HG03469 (cell line): ENCODE results near the gene PDYN.
"Not testable (repeated sequence)": the region's sequence is repeated elsewhere in the genome, so short reads cannot be mapped to it uniquely, and the experiment has no call there.

Experiments
- ATAC-seq: cut with Tn5 transposase; IDR thresholded peaks from one replicate; pipeline ENCODE4 v1.9.1; 2021; ENCODE audit warnings: mild to moderate bottlenecking, moderate library complexity, moderate number of reproducible peaks; ENCODE audit not compliant: unreplicated experiment

Gene PDYN

DNA sequence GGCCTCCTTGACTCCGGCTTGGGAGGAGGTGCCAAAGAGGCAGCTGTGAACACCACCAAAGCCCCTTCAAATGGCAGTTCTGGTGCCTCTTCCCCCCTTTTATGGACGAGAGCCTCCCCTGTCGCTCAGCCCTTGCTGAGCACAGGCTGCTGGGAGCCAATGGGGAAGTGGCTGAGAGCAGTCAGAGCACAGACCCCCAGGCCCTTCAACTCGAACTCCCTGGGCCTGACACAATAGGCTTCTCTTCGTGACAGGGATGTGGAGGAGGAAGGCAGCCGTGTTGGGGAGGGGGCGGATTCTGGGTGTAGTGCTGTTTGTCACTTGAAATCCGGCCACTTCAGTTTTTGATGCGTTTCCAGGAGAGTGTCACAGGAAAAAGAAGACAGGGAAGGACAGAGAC is at the start of gene PDYN:
PDYN (minus strand) TSS at position 73 of the 400 bp plus-strand sequence. CDS start 10,974 bp downstream, outside the sequence.
- no peak for ATAC-seq

DNA sequence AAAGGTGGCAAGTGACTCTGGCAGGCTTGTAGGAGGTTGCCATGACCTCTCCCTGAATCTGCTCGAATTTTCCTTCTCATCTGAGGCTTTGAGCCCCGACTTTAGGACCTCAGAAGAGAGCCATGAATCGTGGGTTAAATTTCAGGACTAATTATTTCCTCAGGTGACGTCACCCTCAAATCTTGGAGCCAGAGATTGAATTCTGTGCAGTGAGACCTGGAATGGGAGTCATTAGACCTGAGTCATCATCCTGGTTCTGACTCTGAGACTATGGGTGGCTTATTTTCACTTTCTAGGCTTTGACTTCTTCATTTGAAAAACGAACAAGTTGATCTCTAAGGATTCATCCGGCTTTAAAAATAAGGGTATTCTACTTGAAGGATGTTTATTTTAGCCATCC is 48.5 kb upstream of the PDYN start:
- no peak for ATAC-seq

DNA sequence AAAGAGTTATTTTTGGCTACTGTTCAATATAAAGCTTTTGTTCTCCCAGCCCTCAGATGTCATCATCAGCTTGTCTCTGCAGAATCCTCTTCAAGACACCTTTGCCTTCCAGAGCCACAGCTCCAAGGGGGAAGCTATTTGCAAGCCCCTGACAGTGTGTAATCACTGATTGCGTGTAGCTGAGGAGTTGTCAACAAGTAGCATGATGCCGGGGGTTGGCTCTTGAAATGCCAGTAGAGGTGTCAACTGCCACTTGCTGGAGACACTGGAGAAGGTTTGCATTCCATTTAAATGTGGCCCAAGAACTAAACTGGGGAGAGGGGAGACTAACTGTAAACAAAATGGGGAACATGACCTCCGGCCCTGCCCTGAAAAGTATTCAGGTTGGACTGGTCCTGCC is 44.3 kb upstream of the PDYN start:
- ATAC-seq: no peak

DNA sequence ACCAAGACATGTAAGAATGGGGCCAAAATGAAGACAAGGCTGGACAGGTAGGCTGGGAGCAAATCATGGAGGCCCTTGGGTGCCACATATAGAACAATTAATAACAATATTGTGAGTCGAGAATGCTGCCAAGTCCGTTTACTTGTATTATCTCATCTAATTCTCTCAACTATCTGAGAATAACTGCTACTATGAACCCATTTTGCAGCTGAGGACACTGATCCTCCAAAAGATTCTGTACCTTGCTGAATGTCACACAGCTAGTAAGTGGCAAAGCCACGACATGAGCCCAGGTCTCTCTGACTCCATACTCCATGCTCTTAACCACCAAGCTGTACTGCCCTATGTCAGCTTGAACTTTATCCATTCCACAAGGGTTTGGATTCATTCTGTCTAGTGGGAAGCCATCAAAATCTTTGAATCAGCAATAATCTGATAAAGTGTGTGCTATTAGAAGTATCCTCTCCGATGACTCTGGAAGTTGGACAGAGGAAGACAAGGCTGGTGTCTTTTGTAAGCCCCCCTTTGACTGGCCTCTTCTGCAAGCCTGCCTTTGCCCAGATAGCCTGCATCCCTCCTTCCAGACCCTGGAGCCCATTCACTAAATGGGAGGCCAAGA is 43.5 kb upstream of the PDYN start:
- ATAC-seq: no peak

DNA sequence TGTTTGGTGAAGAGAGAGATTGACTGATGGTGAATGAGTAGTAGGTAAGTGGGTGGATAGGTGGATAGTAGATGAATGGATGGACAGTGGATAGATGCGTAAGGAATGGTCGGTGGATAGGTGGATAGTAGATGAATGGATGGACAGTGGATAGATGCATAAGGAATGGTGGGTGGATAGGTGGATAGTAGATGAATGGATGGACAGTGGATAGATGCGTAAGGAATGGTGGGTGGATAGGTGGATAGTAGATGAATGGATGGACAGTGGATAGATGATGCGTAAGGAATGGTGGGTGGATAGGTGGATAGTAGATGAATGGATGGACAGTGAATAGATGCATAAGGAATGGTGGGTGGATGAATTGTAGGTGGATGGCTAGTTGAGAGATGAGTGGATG is 42.5 kb upstream of the PDYN start:
- not testable (repeated sequence) for ATAC-seq

DNA sequence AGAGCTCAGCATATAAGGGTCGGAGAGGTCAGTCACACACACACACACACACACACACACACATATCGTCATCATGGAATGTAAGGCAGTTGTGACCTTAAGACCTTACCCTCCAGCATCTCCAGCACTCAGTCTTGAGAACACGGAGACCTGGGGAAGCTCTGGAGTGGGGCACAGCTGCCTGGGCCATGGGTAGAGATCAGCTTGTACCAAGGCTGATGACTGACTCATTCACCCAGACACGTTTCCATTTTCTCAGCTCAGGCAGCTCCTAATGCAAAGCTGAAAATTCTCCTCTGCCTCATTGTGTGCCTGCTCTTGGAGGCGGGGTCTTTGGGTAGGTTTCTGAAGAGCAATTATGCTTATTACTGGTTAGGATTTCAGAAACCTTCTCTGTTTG is 38.3 kb upstream of the PDYN start:
- no peak for ATAC-seq

DNA sequence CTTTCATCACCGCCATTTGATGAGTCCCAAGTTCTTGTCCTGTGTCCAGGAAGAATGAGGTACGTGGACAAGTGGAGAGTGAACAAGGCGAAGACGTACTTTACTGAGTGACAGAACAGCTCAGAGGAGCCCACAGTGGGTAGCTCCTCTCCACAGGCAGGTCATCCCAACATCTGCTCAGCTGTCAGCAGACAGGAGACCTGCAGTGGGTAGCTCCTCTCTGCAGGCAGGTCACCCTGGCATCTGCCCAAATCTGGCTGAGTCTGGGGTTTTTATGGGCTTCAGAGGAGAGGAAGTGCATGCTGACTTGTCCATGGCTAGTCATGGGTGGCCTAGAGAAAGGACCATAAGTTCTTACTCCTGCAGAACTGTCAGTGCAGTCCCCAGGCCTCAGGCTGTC is 32.7 kb upstream of the PDYN start:
- ATAC-seq: no peak

DNA sequence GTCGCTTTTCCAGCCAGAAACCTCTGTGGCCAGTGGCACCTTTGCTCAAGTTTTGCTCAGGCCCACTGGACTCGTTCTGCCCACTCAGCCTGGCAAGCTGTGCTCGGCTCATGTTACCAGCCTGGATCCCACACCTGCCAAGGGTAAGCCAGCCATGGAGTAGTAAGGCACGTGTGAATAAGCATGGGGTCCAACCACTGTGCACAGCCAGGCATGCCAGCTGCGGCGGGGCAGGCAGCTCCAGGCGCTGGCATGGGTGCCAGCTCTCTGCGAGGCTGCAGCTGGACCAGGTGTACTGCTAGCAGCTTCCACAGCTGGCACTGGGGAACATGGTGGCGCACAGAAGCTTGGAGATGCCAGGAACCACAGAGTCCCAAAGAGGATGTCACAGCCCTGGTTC is 32.1 kb upstream of the PDYN start:
- no peak for ATAC-seq

DNA sequence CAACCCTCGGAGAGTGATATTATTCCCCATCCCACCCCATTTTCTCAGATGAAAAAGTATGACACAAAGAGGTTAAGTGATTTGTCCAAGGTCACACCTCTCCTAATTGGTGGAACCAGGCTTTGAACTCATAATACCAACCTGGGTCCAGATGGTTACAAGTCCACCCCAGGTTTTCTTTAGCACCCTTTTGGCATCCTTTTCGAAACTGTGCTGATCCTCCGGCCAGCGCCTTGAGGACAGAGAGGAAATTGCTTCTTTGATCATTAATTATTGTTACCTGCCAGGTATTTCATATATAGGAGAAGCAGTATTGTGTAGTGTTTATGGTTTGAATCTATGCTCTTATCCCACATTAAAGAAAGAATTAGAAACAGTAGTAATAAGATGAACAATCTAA is 29.3 kb upstream of the PDYN start:
- ATAC-seq: no peak

DNA sequence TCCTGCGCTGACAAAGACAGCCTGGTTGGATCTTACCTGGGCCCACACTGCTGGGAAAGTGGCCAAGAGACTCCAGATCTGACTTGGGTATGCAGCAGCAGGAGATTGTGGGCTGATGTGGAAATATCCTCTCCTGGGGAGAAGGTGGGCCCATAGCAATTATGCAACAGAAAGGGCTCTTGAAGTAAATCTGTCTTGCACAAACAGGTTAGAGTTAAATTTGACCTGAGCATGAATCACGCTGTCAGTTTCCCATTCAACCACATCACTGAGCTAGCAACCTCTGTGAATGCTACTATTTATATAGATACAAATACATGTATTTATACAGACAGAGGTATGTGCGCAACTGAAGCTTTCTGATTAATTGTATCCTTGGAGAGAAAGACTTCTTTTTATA is 28.3 kb upstream of the PDYN start:
- no peak for ATAC-seq

DNA sequence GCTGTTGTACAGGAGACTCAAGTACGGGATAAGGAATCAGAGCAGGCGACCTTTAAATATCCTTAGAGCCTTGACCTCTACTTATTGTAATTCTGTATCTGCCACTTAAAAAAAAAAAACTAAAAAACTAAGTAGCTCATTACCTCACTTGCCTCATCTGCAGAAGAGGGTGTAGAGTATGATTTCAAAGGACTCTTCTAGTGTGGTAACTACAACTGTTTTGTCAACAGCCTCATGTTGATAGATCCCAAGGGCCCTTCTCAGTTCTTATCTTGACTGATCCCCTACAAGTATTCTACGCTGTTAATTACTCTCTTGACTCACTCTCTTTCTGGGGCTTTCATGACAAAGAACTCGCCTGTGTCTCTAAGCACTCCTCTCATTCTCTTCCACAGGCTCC is 16.7 kb upstream of the PDYN start:
- no peak for ATAC-seq

DNA sequence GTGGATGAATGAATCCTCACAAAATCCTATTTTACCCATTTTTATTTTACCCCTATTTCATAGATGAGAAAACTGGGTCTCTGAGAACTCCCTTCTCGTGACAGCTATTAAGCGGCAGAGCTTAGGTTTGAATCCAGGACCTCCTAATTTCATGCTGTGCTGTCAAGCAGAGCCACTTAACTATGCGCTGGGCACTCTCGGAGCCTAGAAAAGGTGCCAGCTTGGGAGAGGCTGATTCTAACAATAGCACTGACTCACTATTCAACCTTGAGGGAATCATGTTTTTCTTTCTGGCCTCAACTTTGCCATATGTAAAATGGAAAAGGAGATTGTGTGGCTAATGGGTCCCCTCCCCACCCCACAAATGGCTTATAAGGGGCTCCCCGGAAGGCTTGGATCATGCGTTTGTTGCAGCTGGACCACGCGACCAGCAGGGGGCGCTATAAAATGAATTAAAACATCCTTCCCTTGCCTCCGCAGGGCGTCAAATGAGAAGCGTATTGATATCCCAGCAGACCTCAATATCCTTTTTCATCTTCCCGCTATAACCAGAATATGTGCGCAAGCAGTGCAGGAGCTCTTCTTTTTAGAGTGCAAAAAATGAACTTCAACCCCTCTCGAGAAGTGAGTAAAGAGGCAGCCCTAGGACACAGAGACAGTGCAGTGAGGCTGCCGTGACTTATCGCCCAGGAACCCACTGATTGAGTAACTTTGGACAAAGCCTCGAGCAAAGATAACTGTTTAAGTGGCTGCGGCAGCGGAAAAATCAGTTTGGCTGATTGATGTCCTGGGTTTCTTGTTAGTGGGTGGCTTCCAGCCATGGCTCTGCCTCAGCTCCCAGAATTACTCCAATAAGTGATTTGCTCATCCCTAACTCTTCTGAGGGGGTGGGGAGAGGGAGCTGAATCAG is 12.8 kb upstream of the PDYN start:
- no peak for ATAC-seq

DNA sequence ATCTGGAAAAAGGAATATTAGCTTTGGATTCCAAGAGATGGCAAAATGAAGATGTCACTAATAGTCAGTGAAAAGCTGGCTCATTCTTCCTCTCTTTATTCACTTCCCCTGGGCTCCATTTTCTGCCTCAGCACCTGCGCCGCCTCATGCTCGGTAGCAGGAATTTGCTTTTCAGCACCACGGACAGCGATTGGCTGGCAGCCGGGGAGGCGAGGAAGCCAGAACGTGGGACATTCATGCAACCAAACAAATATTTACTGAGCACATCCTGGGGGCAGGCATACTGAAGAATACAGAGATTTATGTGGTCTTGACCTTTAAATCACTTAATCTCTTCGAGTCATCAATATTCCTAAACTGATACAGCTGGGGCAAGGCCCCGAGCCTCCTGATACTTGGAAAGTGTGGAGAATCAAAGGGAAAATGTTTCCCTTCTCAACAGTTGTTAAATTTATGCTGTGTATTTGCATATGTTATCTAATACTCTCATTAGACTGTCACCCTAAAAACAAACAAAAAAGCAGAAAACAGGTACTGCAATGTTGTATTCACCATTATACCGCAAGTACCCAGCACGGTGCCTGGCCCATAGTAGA is 12.1 kb upstream of the PDYN start:
- no peak for ATAC-seq

DNA sequence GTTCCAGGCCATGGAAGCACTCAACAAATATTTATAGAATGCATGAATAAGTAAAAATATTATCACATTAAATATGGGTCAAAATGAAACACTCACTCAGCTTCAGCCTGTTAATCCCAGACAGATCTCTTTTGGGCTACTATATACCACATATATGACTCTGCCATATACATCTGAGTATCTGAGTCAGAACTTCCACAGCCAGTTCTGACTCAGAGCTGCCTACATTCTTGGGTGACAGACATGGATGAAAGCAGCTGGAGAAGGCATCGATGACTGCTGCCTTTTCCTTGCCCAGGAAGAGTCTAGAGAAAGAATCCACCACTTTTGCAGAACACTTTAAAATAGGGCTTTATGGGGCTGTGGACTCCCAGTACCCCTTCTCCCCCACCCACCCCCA is 11.5 kb upstream of the PDYN start:
- ATAC-seq: no peak

DNA sequence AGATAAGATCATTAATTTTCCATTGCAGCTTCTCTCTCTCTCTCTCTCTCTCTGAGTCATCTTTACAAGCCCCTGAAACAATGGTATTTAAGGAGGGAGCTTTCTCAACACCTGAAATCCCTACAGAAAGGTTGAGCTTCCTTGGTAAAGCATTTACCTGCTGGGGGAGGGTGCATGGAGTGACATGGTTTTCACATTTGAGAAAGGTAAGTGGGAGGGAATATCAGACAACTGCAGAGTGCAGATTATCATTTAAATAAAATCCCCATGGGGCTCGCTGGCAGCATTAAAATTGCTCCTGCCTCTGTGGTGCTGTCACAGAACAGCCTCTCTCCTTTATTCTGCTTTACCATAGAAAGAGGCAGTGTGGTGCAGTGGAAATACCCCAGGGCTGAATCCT is 10.3 kb upstream of the PDYN start:
- ATAC-seq: no peak

DNA sequence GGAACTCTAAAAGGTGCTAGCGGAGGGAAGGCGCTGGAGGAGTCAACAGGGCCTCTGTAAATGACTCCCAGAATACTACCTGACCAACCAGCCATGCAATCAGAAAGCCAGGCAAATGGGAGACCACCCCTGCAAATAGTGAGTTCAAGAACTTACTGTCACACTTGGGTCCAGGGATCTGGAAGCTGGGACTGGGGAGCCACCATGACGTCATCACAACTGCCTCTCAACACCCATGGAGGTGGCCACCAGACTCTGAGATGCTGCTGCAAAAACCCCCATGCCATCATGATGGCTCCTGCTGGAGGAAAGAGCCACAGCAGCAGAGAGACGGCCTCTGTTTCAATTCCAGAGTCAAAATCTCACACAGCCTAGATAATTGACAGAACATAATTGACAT is 8.5 kb upstream of the PDYN start:
- ATAC-seq: no peak

DNA sequence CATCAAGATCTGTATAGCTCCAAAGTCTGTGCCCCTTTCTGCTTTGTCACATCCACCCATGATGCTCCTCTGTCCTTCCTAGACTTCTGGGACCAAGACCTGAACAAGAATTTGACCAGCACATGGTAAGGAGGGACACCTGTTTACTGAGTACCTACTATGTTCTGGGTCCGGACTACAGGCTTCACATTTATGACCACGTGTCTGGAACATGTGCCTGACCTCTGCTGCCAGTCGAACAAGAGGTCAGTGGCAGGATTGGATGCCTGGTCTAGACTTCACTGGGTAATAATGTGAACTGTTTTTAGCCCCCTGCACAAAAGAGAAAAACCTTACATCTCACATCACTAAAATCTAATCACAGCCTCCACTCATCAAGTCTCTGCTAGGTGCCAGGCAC is 7.3 kb upstream of the PDYN start:
- no peak for ATAC-seq

DNA sequence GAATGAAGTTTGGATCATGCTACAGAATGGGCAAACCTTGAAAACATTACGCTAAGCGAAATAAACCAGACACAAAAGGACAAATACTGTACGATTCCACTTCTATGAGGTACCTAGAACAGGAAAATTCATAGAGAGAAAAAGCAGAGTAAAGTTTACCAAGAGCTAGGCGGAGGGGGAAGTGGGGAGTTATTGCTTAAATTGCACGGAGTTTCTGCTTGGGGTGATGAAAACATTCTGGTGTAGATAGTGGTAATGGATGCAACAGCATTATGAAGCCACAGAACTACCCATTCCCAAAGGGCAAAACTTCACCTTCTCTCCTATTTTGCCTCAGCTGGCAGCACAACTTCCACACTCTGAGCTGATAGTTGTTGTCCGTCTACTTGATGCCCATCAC is 6.4 kb upstream of the PDYN start:
- no peak for ATAC-seq

DNA sequence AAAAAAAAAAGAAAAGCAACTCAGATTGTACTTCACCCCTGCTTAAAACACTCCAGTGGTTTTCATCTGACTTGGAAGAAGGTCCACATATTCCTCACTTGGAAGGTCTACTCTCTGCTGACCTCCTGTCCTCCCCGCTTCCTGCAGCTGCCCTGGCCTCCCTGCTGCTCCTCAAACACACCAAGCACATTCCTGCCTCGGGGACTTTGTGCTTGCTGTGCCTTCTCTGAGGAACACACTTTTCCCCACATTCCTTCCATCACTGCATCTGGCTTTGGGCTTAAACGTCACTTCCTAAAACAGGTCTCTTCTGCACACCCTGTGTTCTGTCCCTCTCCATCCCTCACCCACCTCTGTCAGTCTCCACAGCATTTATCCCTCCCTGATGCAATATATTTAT is 4.9 kb upstream of the PDYN start:
- no peak for ATAC-seq

DNA sequence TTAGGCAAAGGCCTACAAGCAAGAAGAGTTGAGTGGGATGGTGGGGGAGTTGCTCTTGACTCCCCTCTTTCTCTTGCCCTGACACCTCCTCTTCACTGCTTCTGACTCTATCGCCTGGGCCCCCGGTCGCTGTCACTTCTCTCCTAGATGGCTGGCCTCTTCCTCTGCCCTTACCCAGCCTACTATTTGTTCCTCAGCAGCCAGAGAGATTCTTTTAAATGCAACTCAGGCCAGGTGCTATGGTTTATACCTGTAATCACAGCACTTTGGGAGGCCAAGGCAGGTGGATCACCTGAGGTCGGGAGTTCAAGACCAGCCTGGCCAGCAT is 4.3 kb upstream of the PDYN start:
- no peak for ATAC-seq

DNA sequence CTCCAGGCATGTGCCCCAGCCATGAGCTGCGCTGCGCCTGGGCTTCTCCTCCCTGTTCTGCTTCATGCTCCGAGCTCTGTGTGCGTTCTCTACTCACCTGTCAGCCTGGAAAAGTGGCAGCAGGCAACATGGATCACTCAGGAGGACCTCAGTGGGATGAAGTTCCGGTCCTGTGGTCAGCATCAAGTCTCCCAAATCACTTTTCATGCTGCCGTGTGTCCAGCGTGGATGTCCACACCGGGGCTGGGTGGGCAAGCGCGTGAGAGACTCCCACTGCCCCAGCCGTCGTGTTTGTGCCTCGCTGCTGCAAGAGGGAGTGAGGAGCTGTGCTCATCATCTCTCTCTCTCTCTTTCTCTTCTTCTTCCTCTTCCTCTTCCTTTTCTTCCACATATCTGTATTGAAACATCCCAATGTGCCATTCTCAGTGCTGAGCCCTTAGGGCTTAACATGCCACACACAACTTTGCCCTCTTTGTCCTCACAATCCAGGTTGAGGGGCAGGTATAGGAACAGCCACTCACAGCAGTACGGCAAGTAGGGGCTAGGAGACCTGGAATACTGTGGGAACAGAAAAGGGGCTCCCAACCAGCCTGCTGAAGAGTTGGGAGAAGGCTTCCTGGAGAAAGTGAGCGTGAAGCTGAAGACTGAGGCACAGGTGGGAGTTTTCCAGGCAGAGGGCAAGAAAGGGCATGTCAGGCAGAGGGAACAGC is 3.8 kb upstream of the PDYN start:
- no peak for ATAC-seq
